Measurements from ENCODE around the gene OXT. TPM values are rescaled to one million over a fixed set of nuclear protein-coding genes. Genes with fewer than 3 reads are reported as not detected.
A peak's percentile ranks its signal among the peaks of the same experiment; 100 is the strongest.

The OXT gene
- total and polyA plus RNA-seq, 8 donors: 0.55 TPM; not detected in 7

DNA sequence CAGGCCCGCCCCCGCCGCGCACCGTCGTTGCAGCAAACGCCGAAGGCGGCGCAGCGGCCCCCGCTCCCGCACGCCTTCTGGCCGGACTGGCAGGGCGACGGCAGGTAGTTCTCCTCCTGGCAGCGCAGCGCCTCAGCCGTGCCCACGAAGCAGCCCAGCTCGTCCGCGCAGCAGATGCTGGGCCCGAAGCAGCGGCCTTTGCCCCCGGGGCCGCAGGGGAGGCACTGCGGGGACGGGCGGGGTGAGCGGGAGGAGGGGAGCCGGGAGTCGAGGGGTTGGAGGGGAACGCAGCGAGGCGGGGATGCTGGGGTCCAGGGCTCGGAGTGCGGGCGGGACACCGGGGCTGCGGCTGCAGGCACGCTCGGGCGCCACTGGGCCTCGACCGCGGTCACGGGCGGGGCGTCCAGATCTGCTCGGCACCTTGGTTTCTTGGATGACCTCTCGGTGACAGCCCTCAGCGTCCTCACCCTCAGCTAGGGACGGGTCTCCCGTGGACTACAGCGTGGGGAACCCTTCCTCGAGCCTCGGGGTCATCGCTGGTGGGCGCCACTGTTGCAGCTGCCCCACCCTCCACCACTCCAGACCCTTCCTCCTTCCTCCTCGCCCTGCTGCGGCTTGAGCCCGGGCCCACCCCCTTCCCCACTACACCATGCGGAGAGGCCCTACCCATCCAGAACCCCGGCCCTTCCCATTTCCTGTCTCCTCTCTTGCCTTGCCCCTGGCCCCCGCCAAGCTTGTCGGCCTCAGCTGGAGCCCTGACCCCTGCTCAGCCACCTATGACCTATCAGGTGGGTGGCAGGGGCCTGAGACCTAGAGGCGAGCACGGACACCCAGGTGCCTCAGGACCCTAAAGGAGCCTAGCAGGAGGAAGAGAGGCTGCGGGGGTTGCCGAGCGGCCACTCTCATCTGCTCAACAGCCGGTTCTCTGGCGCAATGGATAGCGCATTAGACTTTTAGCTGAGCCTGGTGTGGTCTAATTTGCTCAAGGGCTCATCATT is 11.8 kb downstream of the OXT start:
- TF ChIP-seq, protein P1, sequence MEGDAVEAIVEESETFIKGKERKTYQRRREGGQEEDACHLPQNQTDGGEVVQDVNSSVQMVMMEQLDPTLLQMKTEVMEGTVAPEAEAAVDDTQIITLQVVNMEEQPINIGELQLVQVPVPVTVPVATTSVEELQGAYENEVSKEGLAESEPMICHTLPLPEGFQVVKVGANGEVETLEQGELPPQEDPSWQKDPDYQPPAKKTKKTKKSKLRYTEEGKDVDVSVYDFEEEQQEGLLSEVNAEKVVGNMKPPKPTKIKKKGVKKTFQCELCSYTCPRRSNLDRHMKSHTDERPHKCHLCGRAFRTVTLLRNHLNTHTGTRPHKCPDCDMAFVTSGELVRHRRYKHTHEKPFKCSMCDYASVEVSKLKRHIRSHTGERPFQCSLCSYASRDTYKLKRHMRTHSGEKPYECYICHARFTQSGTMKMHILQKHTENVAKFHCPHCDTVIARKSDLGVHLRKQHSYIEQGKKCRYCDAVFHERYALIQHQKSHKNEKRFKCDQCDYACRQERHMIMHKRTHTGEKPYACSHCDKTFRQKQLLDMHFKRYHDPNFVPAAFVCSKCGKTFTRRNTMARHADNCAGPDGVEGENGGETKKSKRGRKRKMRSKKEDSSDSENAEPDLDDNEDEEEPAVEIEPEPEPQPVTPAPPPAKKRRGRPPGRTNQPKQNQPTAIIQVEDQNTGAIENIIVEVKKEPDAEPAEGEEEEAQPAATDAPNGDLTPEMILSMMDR (IDR thresholded peaks at IDR 0.05): no peak
- Histone ChIP-seq H3K9me3 (no peaks in the 10 kb centered on the region), H3K27me3 (peaks cover 29 to 75% of the 10 kb centered on the region in 2 donors), H3K4me3 (peak overlapping the region in 1 of 2 donors; percentile 14), H3K27ac (no peak overlapping the region), H3K4me1 (peaks cover 5 to 17% of the 10 kb centered on the region in 2 donors), H3K36me3 (no peaks in the 10 kb centered on the region)
- DNase-seq: peak in 1 of 4 donors; percentile 72
- peak; percentile 18 for ATAC-seq
- intact Hi-C loops (cut with DNase I): no loop called here

DNA sequence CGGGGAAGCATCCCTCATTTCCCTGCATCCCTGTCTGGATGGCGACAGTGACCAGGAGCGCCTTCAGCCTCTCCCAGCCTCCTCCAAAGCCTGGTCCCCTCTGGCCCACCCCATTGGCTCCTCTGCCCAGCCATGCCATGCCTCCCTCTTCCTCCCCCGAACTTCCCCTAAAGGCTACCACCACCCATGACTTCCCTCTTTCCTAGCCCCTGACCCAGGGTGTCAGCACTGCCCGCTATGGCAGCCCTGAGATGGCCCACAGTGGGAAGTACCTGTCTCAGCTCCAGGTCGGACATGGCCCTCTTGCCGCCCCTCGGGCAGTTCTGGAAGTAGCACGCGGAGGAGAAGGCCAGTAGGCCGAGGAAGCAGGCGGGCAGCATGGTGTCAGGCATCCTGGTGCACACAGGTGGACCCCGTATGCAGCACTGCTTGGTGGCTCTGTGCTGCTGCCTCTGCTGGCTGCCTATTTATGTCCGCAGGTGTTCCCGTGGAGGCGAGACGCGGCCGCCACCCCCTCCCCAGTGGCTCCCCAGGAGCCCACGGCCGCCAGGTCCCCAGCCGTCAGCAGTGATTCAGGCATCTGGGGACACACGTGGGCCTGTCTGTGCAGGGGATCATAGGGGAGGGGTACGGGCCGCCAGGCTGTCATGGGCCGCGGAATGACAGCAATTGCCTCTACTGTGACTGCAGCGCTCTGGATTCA is 13.0 kb downstream of the OXT start, which contains the start of gene AVP:
Gene AVP (minus strand): TSS at position 442 of the 703 bp plus-strand sequence. CDS start 50 bp downstream, at position 392.
- Histone ChIP-seq H3K36me3 (no peaks in the 10 kb centered on the region), H3K4me3 (no peak within 1 kb of the TSS), H3K27ac (no peak within 1 kb of the TSS), H3K27me3 (peaks cover 29 to 68% of the 10 kb centered on the region in 2 donors), H3K9me3 (no peaks in the 10 kb centered on the region), H3K4me1 (peaks cover 5 to 17% of the 10 kb centered on the region in 2 donors)
- intact Hi-C loops (cut with DNase I): no loop called here
- TF ChIP-seq, protein P1 (IDR thresholded peaks at IDR 0.05): no peak
- DNase-seq: no peak
- peak; percentile 14 for ATAC-seq

DNA sequence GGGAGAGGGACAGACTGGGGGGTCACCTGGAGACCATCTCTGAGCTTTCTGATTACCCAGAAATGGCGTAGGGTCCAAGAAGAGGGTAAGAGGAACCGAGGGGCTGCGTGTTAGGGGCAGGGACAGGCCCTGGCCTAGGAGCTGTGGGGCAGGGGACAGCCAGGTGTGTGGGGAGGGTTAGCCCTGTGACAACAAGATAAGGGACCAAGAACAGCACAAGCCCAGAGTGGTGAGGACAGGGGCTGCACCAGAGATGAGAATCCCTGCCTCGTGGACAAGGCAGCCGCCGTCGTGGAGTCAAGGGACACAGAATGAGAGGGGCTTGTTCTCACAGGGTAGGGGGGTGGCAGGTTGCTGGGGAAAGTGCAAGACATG is 13.6 kb downstream of the OXT start:
- H3K4me3 ChIP-seq: no peak overlapping the region
- peaks cover 29 to 68% of the 10 kb centered on the region in 2 donors for H3K27me3 ChIP-seq
- intact Hi-C loops (cut with DNase I): no loop called here
- no peak overlapping the region for H3K27ac ChIP-seq
- no peak for DNase-seq
- peaks cover 5 to 17% of the 10 kb centered on the region in 2 donors for H3K4me1 ChIP-seq
- no peaks in the 10 kb centered on the region for H3K36me3 ChIP-seq
- no peak for ATAC-seq
- H3K9me3 ChIP-seq: no peaks in the 10 kb centered on the region
- TF ChIP-seq, protein P1 (IDR thresholded peaks at IDR 0.05): no peak

DNA sequence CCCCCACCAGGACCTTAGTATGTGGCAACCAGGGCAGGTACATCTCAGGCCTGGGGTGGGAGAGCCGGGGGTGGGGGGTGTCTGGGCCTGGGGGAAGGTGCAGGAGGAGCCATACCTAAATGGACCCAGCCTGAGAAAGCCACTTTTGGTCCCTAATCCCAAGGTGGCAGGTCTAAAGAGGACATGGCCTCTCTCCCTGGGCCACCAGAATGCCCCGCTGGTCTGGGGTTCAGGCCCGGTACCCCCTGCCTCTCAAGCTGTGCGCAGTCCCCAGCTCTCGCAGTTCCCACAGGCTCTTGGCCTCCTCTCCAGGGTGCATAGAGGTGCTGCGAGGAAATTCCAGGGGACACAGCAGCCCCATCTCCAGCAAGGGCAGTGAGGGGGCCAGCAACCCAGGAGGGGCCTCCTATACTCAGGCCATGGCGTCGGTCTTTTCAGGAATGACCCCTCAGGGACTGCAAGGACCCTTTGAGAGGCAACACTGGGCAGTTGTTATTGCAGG is 14.2 kb downstream of the OXT start:
- ATAC-seq: no peak
- no peak overlapping the region for H3K4me3 ChIP-seq
- peaks cover 5 to 17% of the 10 kb centered on the region in 2 donors for H3K4me1 ChIP-seq
- intact Hi-C loops (cut with DNase I): no loop called here
- H3K27me3 ChIP-seq: peaks cover 29 to 68% of the 10 kb centered on the region in 2 donors
- no peak overlapping the region for H3K27ac ChIP-seq
- no peaks in the 10 kb centered on the region for H3K36me3 ChIP-seq
- H3K9me3 ChIP-seq: no peaks in the 10 kb centered on the region
- DNase-seq: no peak
- TF ChIP-seq, protein P1 (IDR thresholded peaks at IDR 0.05): no peak
